Kidney (tissue), 14 donors: Measurements from ENCODE around the gene DCX. TPM values are rescaled to one million over a fixed set of nuclear protein-coding genes. Genes with fewer than 3 reads are reported as not detected.
A peak's percentile ranks its signal among the peaks of the same experiment; 100 is the strongest.

Source experiments
- DNase-seq, 5 donors: peaks; one replicate each; pipeline ENCODE4 v3.0.0-alpha.2; 2013 to 2020
- FAIRE-seq: peaks from 2 replicates; lab custom pipeline; 2012; peaks lifted over from hg19 to GRCh38; lab: Jason Lieb, UNC
- H3K27ac ChIP-seq, 2 donors: one replicate each; pipeline ENCODE4 v1.7.0; 2013; ENCODE audit warnings: low read depth in 2 of 2, low read length in 2 of 2, inconsistent platforms in 1 of 2
- H3K27me3 ChIP-seq: one replicate; pipeline ENCODE4 v1.7.1; 2013; ENCODE audit warnings: low read length, inconsistent platforms; ENCODE audit not compliant: control insufficient read depth, insufficient read depth
- H3K36me3 ChIP-seq, 3 donors: one replicate each; pipeline versions ENCODE4 v1.7.0 to v1.7.1; 2013; ENCODE audit warnings: low read length in 3 of 3, control low read depth in 1 of 3, inconsistent platforms in 1 of 3; ENCODE audit not compliant: insufficient read depth in 3 of 3, control insufficient read depth in 2 of 3
- H3K4me1 ChIP-seq, 3 donors: one replicate each; pipeline versions ENCODE4 v1.7.0 to v1.7.1; 2013; ENCODE audit warnings: low read length in 3 of 3, inconsistent platforms in 1 of 3, low read depth in 1 of 3; ENCODE audit not compliant: control insufficient read depth in 2 of 3, insufficient read depth in 2 of 3
- H3K4me3 ChIP-seq, 3 donors: one replicate each; pipeline versions ENCODE4 v1.7.0 to v1.8.1; 2013; ENCODE audit warnings: low read length in 3 of 3, control low read depth in 1 of 3, inconsistent platforms in 1 of 3
- H3K9ac ChIP-seq, 3 donors: one replicate each; pipeline versions ENCODE4 v1.7.0 to v1.7.1; 2013; ENCODE audit warnings: low read length in 3 of 3, control low read depth in 1 of 3, inconsistent platforms in 1 of 3
- H3K9me3 ChIP-seq, 3 donors: one replicate each; pipeline versions ENCODE4 v1.7.0 to v1.7.1; 2013; ENCODE audit warnings: low read length in 3 of 3, control low read depth in 1 of 3, inconsistent platforms in 1 of 3; ENCODE audit not compliant: control insufficient read depth in 2 of 3, insufficient read depth in 1 of 3
- CTCF ChIP-seq: IDR thresholded peaks from 3 replicates; pipeline ENCODE4 v1.5.1; 2012; ENCODE audit warnings: mild to moderate bottlenecking, moderate library complexity, borderline replicate concordance; ENCODE audit not compliant: insufficient read depth; ENCODE audit errors: extremely low read depth
- intact Hi-C: fragments of 100-400 bp; cut with DNase I; formaldehyde crosslinking; loops from one replicate; pipeline ENCODE4 v1.11.1; 2022
- polyA plus RNA-seq: library from polyadenylated mRNA; stranded (reverse); fragments of 350-450 nt; fragmentation: Illumina TruSeq; extraction: RNeasy Lipid Tissue Mini Kit (QIAGEN cat#74804); gene quantifications from one replicate; pipeline ENCODE4 v1.2.3, GENCODE V29; 2014; ENCODE audit warnings: low read depth, low replicate concordance; ENCODE audit not compliant: insufficient read depth
- total RNA-seq: library from RNA; stranded (reverse); fragmentation: NEBNext Ultra II Directional; extraction: Animal tissue kit (Norgen Biotek cat#: 25700); gene quantifications from one replicate; pipeline ENCODE4 v1.2.1, GENCODE V29; 2021
- donor health status: control.
- donor health status: control.
- donor health status: control.
- donor health status: control.
- donor health status: control.
- donor health status: DM: yes; HTN: yes; CAD: no.
- donor health status: Normal renal cell carcinoma (clear cell type).

DCX gene
- total and polyA plus RNA-seq, 2 donors from 2014 or later: 0.09 TPM; not detected in 1

- intact Hi-C loops: no loop called here
- Histone ChIP-seq H3K9me3 (no peaks in the 10 kb centered on the region), H3K36me3 (no peaks in the 10 kb centered on the region), H3K9ac (no peak overlapping the region), H3K4me3 (no peak overlapping the region), H3K27me3 (peaks cover 4% of the 10 kb centered on the region), H3K4me1 (no peaks in the 10 kb centered on the region), H3K27ac (no peak overlapping the region)
- DNase-seq (no peak), FAIRE-seq (no peak)
- TF ChIP-seq CTCF: no peak
Measured at GRCh38 chrX:111254896-111255693, 156.9 kb downstream of the DCX start.

- H3K4me3 ChIP-seq: no peak overlapping the region
- TF ChIP-seq CTCF: peak; percentile 23
- intact Hi-C loops: no loop called here
- no peak overlapping the region for H3K27ac ChIP-seq
- H3K9ac ChIP-seq: no peak overlapping the region
- H3K27me3 ChIP-seq: peaks cover 2% of the 10 kb centered on the region
- DNase-seq: peak in 2 of 5 donors; percentile 9 to 39
- H3K36me3 ChIP-seq: no peaks in the 10 kb centered on the region
- no peak for FAIRE-seq
- H3K9me3 ChIP-seq: no peaks in the 10 kb centered on the region
- H3K4me1 ChIP-seq: no peaks in the 10 kb centered on the region
Measured at GRCh38 chrX:111244235-111244750, 167.7 kb downstream of the DCX start.

Other genes starting within 250 kb of the DCX start
- 25.0 TPM for gene CAPN6, start 141.7 kb downstream of the DCX start, total RNA-seq
- gene CAPN6, start 141.7 kb downstream of the DCX start, polyA plus RNA-seq: 5.5 TPM
- 0.35 TPM for gene SERTM2, start 99.5 kb upstream of the DCX start, total RNA-seq
- 0.22 TPM for gene SERTM2, start 99.5 kb upstream of the DCX start, polyA plus RNA-seq